ENCODE measurements around the gene SEM1.

- TF ChIP-seq SIX5 (IDR thresholded peaks at IDR 0.05; ENCODE audit: low read depth, low read length) (no peak), ATF3 (IDR thresholded peaks at IDR 0.05; ENCODE audit: insufficient read depth, low read depth, low read length) (no peak), CTCF (IDR thresholded peaks at IDR 0.05; ENCODE audit: control extremely low read depth in 1 of 3, insufficient read depth in 1 of 3, low read depth in 1 of 3, low read length in 3 of 3) (no peak), POLR2A (IDR thresholded peaks at IDR 0.05; ENCODE audit: control extremely low read depth in 1 of 2, low read depth in 2 of 2, low read length in 2 of 2) (no peak), POLR2AphosphoS5 (IDR thresholded peaks at IDR 0.05; ENCODE audit: low read depth, low read length) (no peak), EP300 (IDR thresholded peaks at IDR 0.05; ENCODE audit: borderline replicate concordance in 1 of 2, low read depth in 2 of 2, low read length in 2 of 2) (no peak), YY1 (IDR thresholded peaks at IDR 0.05; ENCODE audit: low read depth, low read length) (no peak), E2F6 (IDR thresholded peaks at IDR 0.05) (no peak), NRF1 (IDR thresholded peaks at IDR 0.05; ENCODE audit: low read depth, low read length) (no peak)
Observed at GRCh38 chr7:96649981-96650380, 59.7 kb downstream of the SEM1 start.
